B cell (primary cell): Measurements from ENCODE around the gene KHDC4. TPM values are rescaled to one million over a fixed set of nuclear protein-coding genes. Genes with fewer than 3 reads are reported as not detected.

Source experiments
- ATAC-seq: fragments of 200-7000 bp; cut with Tn5 transposase; one replicate; pipeline ENCODE4 v1.10.0; 2021; ENCODE audit warnings: low read depth, mild to moderate bottlenecking, moderate number of reproducible peaks, moderate library complexity
- CTCF ChIA-PET: fragments of 350-600 bp; sonication (Branson Sonifier 250); formaldehyde crosslinking; loops from one replicate; lab custom pipeline; 2021; ENCODE audit warnings: antibody characterized with exemption, inconsistent platforms; lab: Charles Lee
- POLR2A ChIA-PET: fragments of 350-600 bp; sonication (Branson Sonifier 250); formaldehyde crosslinking; loops from one replicate; lab custom pipeline; 2021; ENCODE audit warnings: antibody characterized with exemption; lab: Charles Lee
- DNase-seq: peaks from one replicate; pipeline ENCODE4 v3.0.0; 2013
- H2AFZ ChIP-seq: 2 replicates; pipeline ENCODE4 v1.6.1; 2012; ENCODE audit warnings: mild to moderate bottlenecking, low read depth, low read length; ENCODE audit not compliant: insufficient read depth, poor library complexity, severe bottlenecking
- H3K27ac ChIP-seq, 2 donors: 1 replicate in 1 of 2; 2 replicates in 1 of 2; pipeline ENCODE4 v1.5.1; 2012 to 2013; ENCODE audit warnings: low read length in 2 of 2, mild to moderate bottlenecking in 2 of 2, moderate library complexity in 1 of 2
- H3K27me3 ChIP-seq, 4 experiments: fragments of 200-600 bp in 1 of 4; sonication (generic) in 1 of 4; replicated peaks in 1 of 4; 1 replicate in 2 of 4; 2 replicates in 2 of 4; pipeline versions ENCODE4 v1.6.1 to v1.7.0; 2013 to 2016; ENCODE audit warnings: low read length in 3 of 4, mild to moderate bottlenecking in 2 of 4, mixed read lengths in 1 of 4, moderate library complexity in 1 of 4; ENCODE audit not compliant: insufficient read depth in 4 of 4, control insufficient read depth in 3 of 4; ENCODE audit errors: control extremely low read depth in 1 of 4
- H3K36me3 ChIP-seq, 2 experiments: replicated peaks in 1 of 2; 1 replicate in 1 of 2; 2 replicates in 1 of 2; pipeline versions ENCODE4 v1.6.1 to v1.7.1; 2013; ENCODE audit warnings: low read length in 1 of 2; ENCODE audit not compliant: insufficient read depth in 2 of 2, control insufficient read depth in 1 of 2; ENCODE audit errors: control extremely low read depth in 1 of 2, extremely low read depth in 1 of 2
- H3K4me1 ChIP-seq, 2 donors: fragments of 200-600 bp in 1 of 2; sonication (generic) in 1 of 2; 1 replicate in 1 of 2; 2 replicates in 1 of 2; pipeline versions ENCODE4 v1.5.1 to v1.6.1; 2013 to 2017; ENCODE audit warnings: low read length in 2 of 2; ENCODE audit not compliant: control insufficient read depth in 2 of 2, insufficient read depth in 2 of 2
- H3K4me2 ChIP-seq: replicated peaks from 2 replicates; pipeline ENCODE3; 2012; ENCODE audit warnings: mild to moderate bottlenecking, low read depth, low read length; ENCODE audit not compliant: poor library complexity, severe bottlenecking
- H3K4me3 ChIP-seq, 5 experiments: fragments of 200-600 bp in 1 of 5; sonication (generic) in 1 of 5; 1 replicate in 3 of 5; 2 replicates in 2 of 5; pipeline versions ENCODE4 v1.5.1 to v1.7.0; 2011 to 2016; ENCODE audit warnings: low read length in 4 of 5, mild to moderate bottlenecking in 4 of 5, low read depth in 2 of 5, control low read depth in 1 of 5, moderate library complexity in 1 of 5; ENCODE audit not compliant: insufficient read depth in 1 of 5; ENCODE audit errors: control extremely low read depth in 1 of 5, extremely low read depth in 1 of 5
- H3K79me2 ChIP-seq: fragments of 200-600 bp; sonication (generic); one replicate; pipeline ENCODE4 v1.6.0; 2016; ENCODE audit warnings: low read length; ENCODE audit not compliant: control insufficient read depth, insufficient read depth
- H3K9ac ChIP-seq: fragments of 200-600 bp; sonication (generic); 2 replicates; pipeline ENCODE4 v1.6.1; 2017; ENCODE audit warnings: mild to moderate bottlenecking, low read length, moderate library complexity
- H3K9me3 ChIP-seq, 3 donors: one replicate each; pipeline versions ENCODE4 v1.6.1 to v1.7.1; 2013; ENCODE audit warnings: low read length in 2 of 3; ENCODE audit not compliant: control insufficient read depth in 2 of 3, insufficient read depth in 1 of 3; ENCODE audit errors: control extremely low read depth in 1 of 3
- H4K20me1 ChIP-seq: 2 replicates; pipeline ENCODE4 v1.6.0; 2012; ENCODE audit warnings: mild to moderate bottlenecking, low read length; ENCODE audit not compliant: insufficient read depth, control insufficient read depth, poor library complexity, severe bottlenecking
- H3K27ac Mint-ChIP-seq: one replicate; pipeline ENCODE4 v1.8.0; 2021; ENCODE audit warnings: mixed read lengths
- H3K27me3 Mint-ChIP-seq: one replicate; pipeline ENCODE4 v1.8.0; 2021; ENCODE audit warnings: mixed read lengths
- H3K4me1 Mint-ChIP-seq: one replicate; pipeline ENCODE4 v1.8.0; 2021; ENCODE audit warnings: mixed read lengths
- H3K4me3 Mint-ChIP-seq: one replicate; pipeline ENCODE4 v1.8.0; 2021; ENCODE audit warnings: mixed read lengths
- H3K9me3 Mint-ChIP-seq: one replicate; pipeline ENCODE4 v1.8.0; 2022; ENCODE audit warnings: mixed read lengths; ENCODE audit not compliant: insufficient read depth
- CTCF ChIP-seq: fragments of 200-600 bp; IDR thresholded peaks from one replicate; pipeline ENCODE4 v1.8.0; 2022; ENCODE audit warnings: antibody characterized with exemption, mild to moderate bottlenecking
- EZH2 ChIP-seq: IDR thresholded peaks from 2 replicates; pipeline ENCODE4 v1.6.1; 2012; ENCODE audit warnings: borderline replicate concordance, low read depth, mild to moderate bottlenecking, moderate library complexity, low read length; ENCODE audit not compliant: insufficient read depth, poor library complexity, severe bottlenecking
- WGBS: methylation state at CpG from one replicate; pipeline ENCODE4 v1.1.5; 2013; ENCODE audit warnings: missing lambda C conversion rate; ENCODE audit not compliant: insufficient coverage; 5-methylcytosine and 5-hydroxymethylcytosine counted together
- intact Hi-C: fragments of 100-400 bp; cut with micrococcal nuclease; formaldehyde crosslinking; loops from one replicate; pipeline ENCODE4 v1.10.0; 2022
- polyA plus RNA-seq: library from polyadenylated mRNA; depleted of rRNA; stranded (reverse); fragments of >200 nt; gene quantifications from 2 replicates; pipeline ENCODE4 v1.2.3, GENCODE V29; 2012
- total RNA-seq, 2 donors: library from RNA; stranded (reverse); fragments of 120-200 nt in 1 of 2; gene quantifications; 1 replicate in 1 of 2; 2 replicates in 1 of 2; pipeline versions ENCODE4 v1.2.3 to v1.2.4, GENCODE V29; 2013 to 2022

Gene KHDC4
- total and polyA plus RNA-seq, 2 donors (not counting 1 experiment from before 2014, with no cell fraction given) = 51.3 to 122 TPM

DNA sequence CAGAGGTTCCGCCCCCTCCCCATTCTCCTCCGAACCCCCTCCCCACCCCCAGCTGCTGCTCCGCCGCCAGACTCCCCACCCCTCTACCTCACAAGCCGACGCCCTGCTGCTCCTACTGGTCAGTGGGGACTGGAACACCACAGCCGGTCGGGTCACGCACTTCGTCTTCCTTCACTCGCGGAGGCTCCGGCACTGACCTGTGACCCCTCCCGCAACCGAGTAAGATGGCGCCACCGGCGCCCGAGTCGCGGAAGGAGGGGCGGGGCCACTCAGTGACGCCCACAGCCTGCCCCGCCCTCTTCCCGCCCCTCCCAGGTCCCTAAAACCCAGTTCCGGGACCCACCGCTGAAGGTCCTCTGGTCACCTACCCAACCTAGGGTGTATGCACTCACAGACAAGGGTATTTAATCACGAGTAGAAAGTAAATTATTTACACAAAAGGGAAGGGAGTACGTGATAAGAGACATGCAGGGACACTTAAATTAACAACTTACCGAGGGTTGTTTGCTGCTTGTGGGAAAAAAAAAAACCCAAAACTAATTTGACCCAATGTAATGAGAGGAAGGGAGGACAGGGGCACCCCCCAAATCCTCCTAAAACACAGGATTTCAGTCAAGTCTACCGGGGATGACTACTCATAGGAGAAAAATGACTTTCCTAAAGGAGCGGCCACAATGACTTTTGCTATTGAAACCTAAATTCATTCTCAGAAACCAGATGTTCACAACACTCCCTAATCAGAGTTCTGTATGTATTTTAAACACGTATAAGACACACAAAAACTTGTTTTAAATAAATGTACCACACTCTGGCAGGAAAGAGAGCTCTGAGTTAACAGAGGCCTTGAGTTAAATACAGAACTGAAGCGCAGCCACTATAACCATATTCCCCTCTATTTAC is 22.8 kb downstream of the KHDC4 start, which contains the start of gene RIT1:
Gene RIT1, minus strand, starts transcription at position 194 of the 900 bp plus-strand sequence. CDS start 588 bp downstream, outside the sequence.
- no peaks in the 10 kb centered on the region for H3K9me3 Mint-ChIP-seq
- H3K9ac ChIP-seq = peak within 1 kb of the TSS; percentile 82
- peak within 1 kb of the TSS; percentile 72 for H2AFZ ChIP-seq
- peak within 1 kb of the TSS; percentile 59 to 79 for H3K27ac ChIP-seq
- peaks cover 20 to 54% of the 10 kb centered on the region in 2 experiments for H3K36me3 ChIP-seq
- H3K27ac Mint-ChIP-seq = peak within 1 kb of the TSS; percentile 97
- H4K20me1 ChIP-seq = no peaks in the 10 kb centered on the region
- peak within 1 kb of the TSS; percentile 80 for H3K4me2 ChIP-seq
- no peaks in the 10 kb centered on the region for H3K9me3 ChIP-seq
- H3K79me2 ChIP-seq = peaks cover 28% of the 10 kb centered on the region
- peak within 1 kb of the TSS; percentile 64 to 90 (median 71) for H3K4me3 ChIP-seq
- no peaks in the 10 kb centered on the region for H3K27me3 Mint-ChIP-seq
- TF ChIP-seq CTCF (no peak), EZH2 (no peak)
- H3K4me1 Mint-ChIP-seq = peaks cover 23% of the 10 kb centered on the region
- 4% methylated on average over 23 of the region's 34 CpGs for WGBS
- intact Hi-C loops = loop anchor here (1.0 to 2.0 kb wide), 6 partner anchors 23 to 649 kb away; partner anchors contain the start of genes DAP3, GON4L, KHDC4 and SCAMP3
- no peaks in the 10 kb centered on the region for H3K27me3 ChIP-seq
- POLR2A ChIA-PET = no interaction called here
- CTCF ChIA-PET = interaction anchor here (1.0 kb wide), 1 partner anchor 72 kb away, joined by 3 read pairs; no protein-coding TSS in a partner anchor
- peak within 1 kb of the TSS; percentile 96 for H3K4me3 Mint-ChIP-seq
- ATAC-seq (peak; percentile 98), DNase-seq (peak; percentile 91)
- H3K4me1 ChIP-seq = peaks cover 14 to 16% of the 10 kb centered on the region in 2 donors
